ENCODE results near the gene MAML3. TPM values are rescaled to one million over a fixed set of nuclear protein-coding genes. Genes with fewer than 3 reads are reported as not detected.

The MAML3 gene
- total RNA-seq, 4 donors from 2014 or later = 2.4 to 50.5 (median 17.8) TPM

DNA sequence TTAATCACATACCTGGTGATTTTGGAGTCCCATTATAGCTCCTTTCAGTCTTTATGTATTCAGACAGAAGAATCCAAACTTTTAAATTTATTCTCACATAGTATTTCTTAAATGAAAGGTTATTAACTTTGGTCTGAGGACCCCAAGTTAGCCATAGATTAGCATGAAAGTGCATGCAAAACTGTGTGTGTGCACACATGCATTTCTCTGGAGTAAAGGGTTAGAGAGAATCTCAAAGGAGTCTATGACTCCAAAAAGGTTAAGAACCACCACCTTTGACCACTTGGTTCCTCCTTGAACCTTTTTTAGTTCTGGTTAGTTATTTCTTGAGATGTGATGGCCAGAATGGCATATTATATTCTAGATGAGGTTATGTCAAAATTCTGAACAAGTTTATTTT lies 386.4 kb downstream of the MAML3 start:
- Histone ChIP-seq H3K4me3 (no peak overlapping the region), H3K36me3 (no peaks in the 10 kb centered on the region), H3K9me3 (no peaks in the 10 kb centered on the region), H3K27ac (no peak overlapping the region), H3K4me1 (peaks cover 0 to 4% of the 10 kb centered on the region in 2 donors), H3K27me3 (no peaks in the 10 kb centered on the region)
- no peak for DNase-seq
- intact Hi-C loops (cut with DNase I; ENCODE audit: low total_unique reads) = no loop called here
- TF ChIP-seq, protein P1, sequence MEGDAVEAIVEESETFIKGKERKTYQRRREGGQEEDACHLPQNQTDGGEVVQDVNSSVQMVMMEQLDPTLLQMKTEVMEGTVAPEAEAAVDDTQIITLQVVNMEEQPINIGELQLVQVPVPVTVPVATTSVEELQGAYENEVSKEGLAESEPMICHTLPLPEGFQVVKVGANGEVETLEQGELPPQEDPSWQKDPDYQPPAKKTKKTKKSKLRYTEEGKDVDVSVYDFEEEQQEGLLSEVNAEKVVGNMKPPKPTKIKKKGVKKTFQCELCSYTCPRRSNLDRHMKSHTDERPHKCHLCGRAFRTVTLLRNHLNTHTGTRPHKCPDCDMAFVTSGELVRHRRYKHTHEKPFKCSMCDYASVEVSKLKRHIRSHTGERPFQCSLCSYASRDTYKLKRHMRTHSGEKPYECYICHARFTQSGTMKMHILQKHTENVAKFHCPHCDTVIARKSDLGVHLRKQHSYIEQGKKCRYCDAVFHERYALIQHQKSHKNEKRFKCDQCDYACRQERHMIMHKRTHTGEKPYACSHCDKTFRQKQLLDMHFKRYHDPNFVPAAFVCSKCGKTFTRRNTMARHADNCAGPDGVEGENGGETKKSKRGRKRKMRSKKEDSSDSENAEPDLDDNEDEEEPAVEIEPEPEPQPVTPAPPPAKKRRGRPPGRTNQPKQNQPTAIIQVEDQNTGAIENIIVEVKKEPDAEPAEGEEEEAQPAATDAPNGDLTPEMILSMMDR (IDR thresholded peaks at IDR 0.05) = no peak
- no peak for TF ChIP-seq POLR2A (IDR thresholded peaks at IDR 0.05)

DNA sequence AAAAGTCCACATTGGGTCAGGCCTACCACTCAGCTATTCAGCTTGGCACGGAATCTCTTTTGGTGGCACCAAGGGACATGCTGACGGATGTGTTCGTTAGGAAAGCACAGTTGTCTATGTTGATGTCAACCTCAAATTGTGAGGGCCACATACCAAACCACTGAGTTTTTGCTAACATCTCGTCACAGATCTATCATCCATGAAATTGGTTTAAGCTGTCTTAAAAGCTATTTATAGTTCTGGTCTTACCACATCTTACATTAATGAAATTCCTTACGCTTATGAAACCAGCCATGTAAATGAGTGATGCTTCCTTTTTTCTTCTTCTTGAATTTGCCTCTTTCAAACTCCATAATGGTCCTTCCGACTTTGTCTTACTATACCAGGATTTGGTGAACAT lies 386.8 kb downstream of the MAML3 start:
- TF ChIP-seq, protein P1 (IDR thresholded peaks at IDR 0.05) = no peak
- TF ChIP-seq POLR2A (IDR thresholded peaks at IDR 0.05) = no peak
- Histone ChIP-seq H3K36me3 (no peaks in the 10 kb centered on the region), H3K4me1 (peaks cover 0 to 4% of the 10 kb centered on the region in 2 donors), H3K27me3 (no peaks in the 10 kb centered on the region), H3K27ac (no peak overlapping the region), H3K9me3 (no peaks in the 10 kb centered on the region), H3K4me3 (no peak overlapping the region)
- DNase-seq = no peak
- intact Hi-C loops (cut with DNase I; ENCODE audit: low total_unique reads) = no loop called here

- TF ChIP-seq, protein P1 (IDR thresholded peaks at IDR 0.05) = no peak
- TF ChIP-seq POLR2A (IDR thresholded peaks at IDR 0.05) = no peak
- Histone ChIP-seq H3K4me3 (no peak overlapping the region), H3K27ac (peak overlapping the region; percentile 47 to 85), H3K27me3 (no peaks in the 10 kb centered on the region), H3K4me1 (peaks cover 0 to 4% of the 10 kb centered on the region in 2 donors), H3K36me3 (no peaks in the 10 kb centered on the region), H3K9me3 (no peaks in the 10 kb centered on the region)
- intact Hi-C loops (cut with DNase I; ENCODE audit: low total_unique reads) = no loop called here
- DNase-seq = no peak
Measured at GRCh38 chr4:139764686-139765310, 389.2 kb downstream of the MAML3 start.

DNA sequence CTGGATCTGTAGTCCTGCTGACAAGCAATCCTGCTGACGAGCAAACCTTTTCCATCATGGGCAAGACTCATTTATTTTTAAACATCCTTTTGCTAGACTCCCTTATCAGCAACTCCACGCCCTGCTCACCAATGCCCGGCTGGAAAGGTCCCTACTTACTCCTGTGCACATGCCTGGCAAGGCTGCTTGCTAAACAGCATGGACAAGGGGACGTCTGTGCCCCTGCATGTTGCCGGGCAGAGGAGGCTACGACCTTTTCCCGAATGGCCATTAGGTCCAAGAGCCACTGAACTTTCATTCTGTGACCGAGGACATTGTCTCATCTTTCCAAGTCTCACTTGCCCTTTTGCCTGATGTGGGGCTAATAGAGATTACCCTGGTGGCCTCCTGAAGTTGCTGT lies 389.8 kb downstream of the MAML3 start:
- TF ChIP-seq POLR2A (IDR thresholded peaks at IDR 0.05) = no peak
- TF ChIP-seq, protein P1 (IDR thresholded peaks at IDR 0.05) = no peak
- no peaks in the 10 kb centered on the region for H3K27me3 ChIP-seq
- no peaks in the 10 kb centered on the region for H3K36me3 ChIP-seq
- intact Hi-C loops (cut with DNase I; ENCODE audit: low total_unique reads) = no loop called here
- no peaks in the 10 kb centered on the region for H3K9me3 ChIP-seq
- H3K4me1 ChIP-seq = peaks cover 0 to 4% of the 10 kb centered on the region in 2 donors
- H3K27ac ChIP-seq = peak overlapping the region; percentile 47 to 85
- no peak for DNase-seq
- H3K4me3 ChIP-seq = no peak overlapping the region

- no peak overlapping the region for H3K4me3 ChIP-seq
- intact Hi-C loops (cut with DNase I; ENCODE audit: low total_unique reads) = no loop called here
Measured at GRCh38 chr4:139763672-139764071, 390.3 kb downstream of the MAML3 start.

More at GRCh38 chr4:139763672-139764071, 390.3 kb downstream of the MAML3 start:
- no peak for DNase-seq
- Histone ChIP-seq H3K27me3 (no peaks in the 10 kb centered on the region), H3K9me3 (no peaks in the 10 kb centered on the region), H3K27ac (peak overlapping the region; percentile 47 to 85), H3K36me3 (no peaks in the 10 kb centered on the region), H3K4me1 (peaks cover 0 to 4% of the 10 kb centered on the region in 2 donors)
- TF ChIP-seq, protein P1 (IDR thresholded peaks at IDR 0.05) = no peak
- TF ChIP-seq POLR2A (IDR thresholded peaks at IDR 0.05) = no peak

Data from uterus (tissue), 4 donors.